ENCODE results near the gene GSK3A. TPM values are rescaled to one million over a fixed set of nuclear protein-coding genes. Genes with fewer than 3 reads are reported as not detected.

Gene GSK3A
- total RNA-seq, 2 donors from 2014 or later: 12.5 to 14.5 TPM

DNA sequence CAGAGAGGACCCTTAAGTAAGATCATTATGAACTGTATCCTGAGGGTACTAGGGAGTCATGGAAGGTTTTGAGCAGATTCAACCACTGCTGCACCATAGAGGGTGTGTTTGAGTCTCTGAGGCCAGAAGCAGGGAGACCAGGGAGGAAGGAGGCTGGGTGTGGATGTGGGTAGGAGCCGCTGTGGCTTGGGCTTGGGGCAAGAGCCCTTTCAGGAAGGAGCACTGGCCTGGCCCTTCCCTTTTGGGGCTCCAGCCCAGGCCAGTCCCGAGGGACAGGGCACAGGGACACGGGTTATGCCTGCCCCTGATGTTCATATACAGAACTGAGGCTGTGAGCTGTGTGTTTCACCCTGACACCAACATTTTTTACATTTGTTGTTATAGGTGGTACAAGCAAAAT lies 33.9 kb upstream of the GSK3A start:
- H3K27ac ChIP-seq: no peak overlapping the region

DNA sequence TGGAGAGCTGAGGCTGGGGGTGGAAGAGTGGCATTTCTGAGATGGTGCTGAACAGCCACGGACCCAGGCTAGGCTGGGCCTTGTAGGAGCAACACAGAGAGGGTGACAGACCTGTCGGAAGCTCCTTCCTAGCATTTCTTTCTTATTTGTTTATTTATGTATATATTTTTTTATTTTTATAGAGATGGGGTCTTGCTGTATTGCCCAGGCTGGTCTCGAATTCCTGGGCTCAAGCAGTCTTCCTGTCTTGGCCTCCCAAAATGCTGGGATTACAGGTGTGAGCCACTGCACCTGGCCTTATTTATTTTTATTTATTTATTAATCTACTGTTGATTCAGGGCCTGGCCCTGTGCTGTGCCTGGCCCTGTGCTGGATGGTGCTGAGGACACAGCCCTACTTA lies 33.1 kb upstream of the GSK3A start:
- Histone ChIP-seq H3K36me3 (replicated peaks in 1 of 2; ENCODE audit: insufficient read depth in 1 of 2, low read depth in 2 of 2) (no peaks in the 10 kb centered on the region), H3K4me1 (peaks cover 76% of the 10 kb centered on the region), H3K27ac (no peak overlapping the region), H3K4me3 (no peak overlapping the region), H3K9me3 (no peaks in the 10 kb centered on the region), H3K27me3 (no peaks in the 10 kb centered on the region)
- ATAC-seq (no peak), DNase-seq (no peak)
- intact Hi-C loops (cut with DNase I): no loop called here
- 88 to 90% methylated on average over 3 of the region's 3 CpGs for WGBS, 2 donors
- TF ChIP-seq POLR2A (IDR thresholded peaks at IDR 0.05): no peak
- TF ChIP-seq, protein P1, sequence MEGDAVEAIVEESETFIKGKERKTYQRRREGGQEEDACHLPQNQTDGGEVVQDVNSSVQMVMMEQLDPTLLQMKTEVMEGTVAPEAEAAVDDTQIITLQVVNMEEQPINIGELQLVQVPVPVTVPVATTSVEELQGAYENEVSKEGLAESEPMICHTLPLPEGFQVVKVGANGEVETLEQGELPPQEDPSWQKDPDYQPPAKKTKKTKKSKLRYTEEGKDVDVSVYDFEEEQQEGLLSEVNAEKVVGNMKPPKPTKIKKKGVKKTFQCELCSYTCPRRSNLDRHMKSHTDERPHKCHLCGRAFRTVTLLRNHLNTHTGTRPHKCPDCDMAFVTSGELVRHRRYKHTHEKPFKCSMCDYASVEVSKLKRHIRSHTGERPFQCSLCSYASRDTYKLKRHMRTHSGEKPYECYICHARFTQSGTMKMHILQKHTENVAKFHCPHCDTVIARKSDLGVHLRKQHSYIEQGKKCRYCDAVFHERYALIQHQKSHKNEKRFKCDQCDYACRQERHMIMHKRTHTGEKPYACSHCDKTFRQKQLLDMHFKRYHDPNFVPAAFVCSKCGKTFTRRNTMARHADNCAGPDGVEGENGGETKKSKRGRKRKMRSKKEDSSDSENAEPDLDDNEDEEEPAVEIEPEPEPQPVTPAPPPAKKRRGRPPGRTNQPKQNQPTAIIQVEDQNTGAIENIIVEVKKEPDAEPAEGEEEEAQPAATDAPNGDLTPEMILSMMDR (IDR thresholded peaks at IDR 0.05): no peak

More for the DNA sequence above, 33.9 kb upstream of the GSK3A start:
- intact Hi-C loops (cut with DNase I): no loop called here
- WGBS, 2 donors: 53 to 83% methylated on average over 2 to 3 of the region's 3 CpGs
- H3K36me3 ChIP-seq (replicated peaks in 1 of 2; ENCODE audit: insufficient read depth in 1 of 2, low read depth in 2 of 2): no peaks in the 10 kb centered on the region
- DNase-seq (no peak), ATAC-seq (no peak)
- H3K4me1 ChIP-seq: peaks cover 72% of the 10 kb centered on the region
- H3K27me3 ChIP-seq: no peaks in the 10 kb centered on the region
- no peak overlapping the region for H3K4me3 ChIP-seq
- TF ChIP-seq, protein P1 (IDR thresholded peaks at IDR 0.05): no peak
- TF ChIP-seq POLR2A (IDR thresholded peaks at IDR 0.05): no peak
- H3K9me3 ChIP-seq: no peaks in the 10 kb centered on the region

GRCh38 chr19:42275103-42275502 lies 32.7 kb upstream of the GSK3A start:
- DNase-seq (no peak), ATAC-seq (no peak)
- intact Hi-C loops (cut with DNase I): no loop called here
- no peaks in the 10 kb centered on the region for H3K27me3 ChIP-seq
- H3K9me3 ChIP-seq: no peaks in the 10 kb centered on the region
- no peak for TF ChIP-seq POLR2A (IDR thresholded peaks at IDR 0.05)
- TF ChIP-seq, protein P1 (IDR thresholded peaks at IDR 0.05): no peak
- WGBS, 2 donors: 62 to 63% methylated on average over 7 of the region's 7 CpGs
- H3K36me3 ChIP-seq (replicated peaks in 1 of 2; ENCODE audit: insufficient read depth in 1 of 2, low read depth in 2 of 2): no peaks in the 10 kb centered on the region
- H3K4me1 ChIP-seq: peaks cover 77% of the 10 kb centered on the region
- H3K27ac ChIP-seq: no peak overlapping the region
- H3K4me3 ChIP-seq: no peak overlapping the region

DNA sequence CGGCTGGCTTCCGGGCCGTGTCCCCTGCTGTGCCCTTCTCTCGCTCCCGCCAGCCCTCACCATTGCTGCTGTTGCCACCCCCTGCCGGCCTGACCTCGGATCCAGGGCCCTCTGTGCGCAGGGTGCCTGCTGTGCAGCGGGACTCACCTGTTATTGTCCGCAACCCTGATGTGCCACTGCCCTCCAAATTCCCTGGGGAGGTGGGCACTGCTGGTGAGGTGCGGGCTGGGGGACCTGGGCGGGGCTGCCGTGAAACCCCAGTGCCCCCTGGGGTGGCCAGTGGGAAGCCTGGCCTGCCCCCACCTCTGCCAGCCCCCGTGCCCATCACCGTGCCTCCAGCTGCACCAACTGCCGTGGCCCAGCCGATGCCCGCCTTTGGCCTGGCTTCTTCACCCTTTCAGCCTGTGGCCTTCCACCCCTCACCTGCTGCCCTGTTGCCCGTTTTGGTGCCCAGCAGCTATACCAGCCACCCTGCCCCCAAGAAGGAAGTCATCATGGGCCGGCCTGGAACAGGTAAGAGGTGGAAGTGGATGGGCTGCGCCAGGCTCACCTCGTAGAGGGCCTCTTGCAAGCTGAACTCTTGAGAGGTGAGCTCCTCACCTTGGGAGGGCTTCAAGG lies 31.8 kb upstream of the GSK3A start:
- intact Hi-C loops (cut with DNase I): no loop called here
- Histone ChIP-seq H3K27ac (no peak overlapping the region), H3K36me3 (replicated peaks in 1 of 2; ENCODE audit: insufficient read depth in 1 of 2, low read depth in 2 of 2) (no peaks in the 10 kb centered on the region), H3K9me3 (no peaks in the 10 kb centered on the region), H3K4me1 (peaks cover 77% of the 10 kb centered on the region), H3K27me3 (no peaks in the 10 kb centered on the region), H3K4me3 (no peak overlapping the region)
- WGBS, 2 donors: 91 to 94% methylated on average over 19 of the region's 22 CpGs
- ATAC-seq: no peak
- DNase-seq: no peak
- TF ChIP-seq POLR2A (IDR thresholded peaks at IDR 0.05): no peak
- TF ChIP-seq, protein P1 (IDR thresholded peaks at IDR 0.05): no peak

DNA sequence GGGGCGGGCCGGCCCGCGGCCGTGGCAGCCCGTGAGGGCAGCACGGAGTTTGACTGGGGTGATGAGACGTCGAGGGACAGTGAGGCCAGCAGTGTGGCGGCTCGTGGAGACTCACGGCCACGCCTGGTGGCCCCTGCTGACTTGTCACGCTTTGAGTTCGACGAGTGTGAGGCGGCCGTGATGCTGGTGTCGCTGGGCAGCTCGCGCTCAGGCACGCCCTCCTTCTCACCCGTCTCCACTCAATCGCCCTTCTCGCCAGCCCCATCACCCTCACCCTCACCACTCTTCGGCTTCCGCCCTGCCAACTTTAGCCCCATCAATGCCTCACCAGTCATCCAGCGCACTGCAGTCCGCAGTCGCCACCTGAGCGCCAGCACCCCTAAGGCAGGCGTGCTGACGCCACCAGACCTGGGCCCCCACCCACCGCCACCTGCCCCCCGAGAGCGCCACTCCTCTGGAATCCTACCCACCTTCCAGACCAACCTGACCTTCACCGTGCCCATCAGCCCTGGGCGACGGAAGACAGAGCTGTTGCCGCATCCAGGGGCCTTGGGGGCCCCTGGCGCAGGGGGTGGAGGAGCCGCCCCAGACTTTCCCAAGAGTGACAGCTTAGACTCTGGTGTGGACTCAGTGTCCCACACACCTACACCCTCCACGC lies 31.1 kb upstream of the GSK3A start:
- intact Hi-C loops (cut with DNase I): no loop called here
- TF ChIP-seq, protein P1 (IDR thresholded peaks at IDR 0.05): no peak
- no peak for TF ChIP-seq POLR2A (IDR thresholded peaks at IDR 0.05)
- Histone ChIP-seq H3K36me3 (replicated peaks in 1 of 2; ENCODE audit: insufficient read depth in 1 of 2, low read depth in 2 of 2) (no peaks in the 10 kb centered on the region), H3K4me3 (no peak overlapping the region), H3K27ac (no peak overlapping the region), H3K4me1 (peaks cover 70% of the 10 kb centered on the region), H3K27me3 (no peaks in the 10 kb centered on the region), H3K9me3 (no peaks in the 10 kb centered on the region)
- WGBS, 2 donors: 94 to 96% methylated on average over 37 to 43 of the region's 43 CpGs
- ATAC-seq (no peak), DNase-seq (no peak)

All from body of pancreas (tissue), 4 donors.